H9 (cell line): Measurements from ENCODE around the gene RRBP1. TPM values are rescaled to one million over a fixed set of nuclear protein-coding genes. Genes with fewer than 3 reads are reported as not detected.

ENCODE experiments used
- DNase-seq: peaks from one replicate; pipeline ENCODE4 v3.0.0-alpha.2; 2017
- H2AFZ ChIP-seq: one replicate; pipeline ENCODE4 v1.6.1; 2013; ENCODE audit warnings: mild to moderate bottlenecking, low read length, control low read depth, moderate library complexity
- H2AK5ac ChIP-seq: 2 replicates; pipeline ENCODE4 v1.6.1; 2013; ENCODE audit warnings: low read length, control low read depth, mixed read lengths; ENCODE audit not compliant: insufficient read length
- H2BK120ac ChIP-seq: one replicate; pipeline ENCODE4 v1.6.1; 2013; ENCODE audit warnings: low read depth, mild to moderate bottlenecking, low read length, control low read depth, inconsistent platforms; ENCODE audit not compliant: poor library complexity, severe bottlenecking
- H2BK12ac ChIP-seq: 2 replicates; pipeline ENCODE4 v1.6.1; 2013; ENCODE audit warnings: low read length, control low read depth, mixed read lengths, low read depth; ENCODE audit not compliant: insufficient read length
- H2BK15ac ChIP-seq: 2 replicates; pipeline ENCODE4 v1.6.1; 2013; ENCODE audit warnings: low read depth, low read length, control low read depth
- H2BK20ac ChIP-seq: one replicate; pipeline ENCODE4 v1.6.1; 2013; ENCODE audit warnings: low read depth, mild to moderate bottlenecking, low read length, control low read depth, inconsistent platforms; ENCODE audit not compliant: poor library complexity, severe bottlenecking
- H2BK5ac ChIP-seq: 2 replicates; pipeline ENCODE4 v1.6.1; 2013; ENCODE audit warnings: low read length, control low read depth, mixed read lengths; ENCODE audit not compliant: insufficient read length
- H3K14ac ChIP-seq: 2 replicates; pipeline ENCODE4 v1.6.1; 2013; ENCODE audit warnings: low read length, control low read depth; ENCODE audit not compliant: insufficient read depth
- H3K18ac ChIP-seq: 2 replicates; pipeline ENCODE4 v1.6.1; 2013; ENCODE audit warnings: low read depth, mild to moderate bottlenecking, mixed read lengths, low read length, control low read depth; ENCODE audit not compliant: insufficient read length
- H3K23ac ChIP-seq: 2 replicates; pipeline ENCODE4 v1.6.1; 2013; ENCODE audit warnings: low read length, control low read depth, mixed read lengths, low read depth; ENCODE audit not compliant: insufficient read length
- H3K23me2 ChIP-seq: 2 replicates; pipeline ENCODE4 v1.6.1; 2013; ENCODE audit warnings: low read depth, mild to moderate bottlenecking, mixed read lengths, low read length, control low read depth; ENCODE audit not compliant: insufficient read length, poor library complexity, severe bottlenecking
- H3K27ac ChIP-seq: 2 replicates; pipeline ENCODE4 v1.5.1; 2013; ENCODE audit warnings: low read length, control low read depth, mixed read lengths, low read depth; ENCODE audit not compliant: insufficient read length
- H3K27me3 ChIP-seq: 2 replicates; pipeline ENCODE4 v1.6.1; 2013; ENCODE audit warnings: low read length, control low read depth, inconsistent platforms; ENCODE audit not compliant: insufficient read depth
- H3K4ac ChIP-seq: 2 replicates; pipeline ENCODE4 v1.6.1; 2013; ENCODE audit warnings: low read depth, mild to moderate bottlenecking, control low read depth, inconsistent platforms, low read length, moderate library complexity
- H3K4me1 ChIP-seq: 2 replicates; pipeline ENCODE4 v1.6.1; 2013; ENCODE audit warnings: low read length, control low read depth, inconsistent platforms; ENCODE audit not compliant: insufficient read depth
- H3K4me2 ChIP-seq: 2 replicates; pipeline ENCODE4 v1.6.1; 2013; ENCODE audit warnings: low read length, control low read depth, mixed read lengths; ENCODE audit not compliant: insufficient read length, insufficient read depth
- H3K56ac ChIP-seq: 2 replicates; pipeline ENCODE4 v1.6.1; 2013; ENCODE audit warnings: low read depth, mild to moderate bottlenecking, mixed read lengths, low read length, control low read depth; ENCODE audit not compliant: insufficient read length
- H3K79me1 ChIP-seq: 2 replicates; pipeline ENCODE4 v1.6.1; 2013; ENCODE audit warnings: low read depth, mild to moderate bottlenecking, moderate library complexity, low read length, control low read depth, inconsistent platforms; ENCODE audit not compliant: insufficient read depth, poor library complexity, severe bottlenecking
- H3K79me2 ChIP-seq: 2 replicates; pipeline ENCODE4 v1.6.1; 2013; ENCODE audit warnings: low read length, control low read depth, inconsistent platforms; ENCODE audit not compliant: insufficient read depth
- H3K9ac ChIP-seq: 2 replicates; pipeline ENCODE4 v1.6.1; 2013; ENCODE audit warnings: low read length, control low read depth, mixed read lengths; ENCODE audit not compliant: insufficient read length; ENCODE audit errors: extremely low read depth
- H3K9me3 ChIP-seq: one replicate; pipeline ENCODE4 v1.6.1; 2013; ENCODE audit warnings: low read depth, low read length, inconsistent platforms; ENCODE audit not compliant: control insufficient read depth
- H3T11ph ChIP-seq: one replicate; pipeline ENCODE4 v1.6.1; 2013; ENCODE audit warnings: mild to moderate bottlenecking, low read length, control low read depth, inconsistent platforms
- H4K20me1 ChIP-seq: one replicate; pipeline ENCODE4 v1.6.1; 2013; ENCODE audit not compliant: control insufficient read depth, insufficient read length, insufficient read depth
- H4K5ac ChIP-seq: 2 replicates; pipeline ENCODE4 v1.6.1; 2013; ENCODE audit warnings: low read depth, mild to moderate bottlenecking, mixed read lengths, low read length, control low read depth; ENCODE audit not compliant: insufficient read length
- H4K8ac ChIP-seq: replicated peaks from 2 replicates; pipeline ENCODE4 v1.6.1; 2013; ENCODE audit warnings: low read length, control low read depth, mixed read lengths, low read depth; ENCODE audit not compliant: insufficient read length
- H4K91ac ChIP-seq: 2 replicates; pipeline ENCODE4 v1.6.1; 2013; ENCODE audit warnings: low read depth, mild to moderate bottlenecking, moderate library complexity, mixed read lengths, low read length, control low read depth; ENCODE audit not compliant: insufficient read length
- H3K27ac Mint-ChIP-seq, 3 experiments: 2 replicates in 2 of 3; 3 replicates in 1 of 3; pipeline ENCODE4 v1.8.0; 2020 to 2021; ENCODE audit warnings: mixed read lengths in 3 of 3, mild to moderate bottlenecking in 1 of 3, moderate library complexity in 1 of 3
- H3K27me3 Mint-ChIP-seq: 2 replicates; pipeline ENCODE4 v1.8.0; 2021; ENCODE audit warnings: low read depth, mild to moderate bottlenecking, moderate library complexity, mixed read lengths
- H3K36me3 Mint-ChIP-seq, 3 experiments: 2 replicates in 2 of 3; 3 replicates in 1 of 3; pipeline ENCODE4 v1.8.0; 2020 to 2021; ENCODE audit warnings: low read depth in 3 of 3, mixed read lengths in 3 of 3; ENCODE audit not compliant: insufficient read depth in 1 of 3
- H3K4me1 Mint-ChIP-seq, 2 experiments: 2 replicates each; pipeline ENCODE4 v1.8.0; 2020; ENCODE audit warnings: mixed read lengths in 2 of 2
- H3K4me3 Mint-ChIP-seq, 2 experiments: 2 replicates in 1 of 2; 3 replicates in 1 of 2; pipeline ENCODE4 v1.8.0; 2020 to 2021; ENCODE audit warnings: mild to moderate bottlenecking in 2 of 2, mixed read lengths in 2 of 2, moderate library complexity in 1 of 2
- H3K9me3 Mint-ChIP-seq, 2 experiments: 2 replicates in 1 of 2; 3 replicates in 1 of 2; pipeline ENCODE4 v1.8.0; 2020; ENCODE audit warnings: mild to moderate bottlenecking in 2 of 2, mixed read lengths in 2 of 2, moderate library complexity in 1 of 2
- CTCF ChIP-seq: fragments of 200-600 bp; sonication (generic); conservative IDR thresholded peaks from 3 replicates; pipeline ENCODE4 v1.8.0; 2021; ENCODE audit warnings: antibody characterized with exemption, mild to moderate bottlenecking
- WGBS: extraction: QIAGEN DNeasy Blood & Tissue Kit; methylation state at CpG from one replicate; pipeline ENCODE4 v1.1.7; 2013; ENCODE audit warnings: missing lambda C conversion rate, low lambda C conversion rate, mixed read lengths; ENCODE audit not compliant: insufficient read length; ENCODE audit errors: extremely low coverage; 5-methylcytosine and 5-hydroxymethylcytosine counted together
- total RNA-seq: library from RNA; stranded (reverse); gene quantifications from 2 replicates; pipeline ENCODE4 v1.2.1, GENCODE V29; 2021

Gene RRBP1
- total RNA-seq, 1 experiment from 2014 or later = 97.8 TPM

GRCh38 chr20:17644451-17644850 is 37.6 kb downstream of the RRBP1 start:
- peak overlapping the region in 2 of 3 experiments; percentile 80 to 86; a peak in 2 of 7 replicates for H3K27ac Mint-ChIP-seq
- Histone ChIP-seq H4K5ac (no peak overlapping the region), H3K27me3 (no peaks in the 10 kb centered on the region), H3K14ac (no peak overlapping the region; the same call in 1 of the 2 replicates), H3K4ac (no peak overlapping the region), H2AK5ac (no peak overlapping the region), H3K9ac (no peak overlapping the region), H4K91ac (no peak overlapping the region), H4K8ac (no peak overlapping the region), H2AFZ (no peak overlapping the region), H3K23me2 (no peaks in the 10 kb centered on the region), H3K4me1 (no peaks in the 10 kb centered on the region), H3K79me2 (peaks cover 14% of the 10 kb centered on the region; the same call in 1 of the 2 replicates), H4K20me1 (no peaks in the 10 kb centered on the region), H2BK15ac (no peak overlapping the region), H3K56ac (no peak overlapping the region), H3K23ac (no peak overlapping the region), H2BK12ac (no peak overlapping the region), H3K79me1 (peaks cover 7% of the 10 kb centered on the region), H3K9me3 (no peaks in the 10 kb centered on the region), H3T11ph (no peak overlapping the region), H3K27ac (no peak overlapping the region), H2BK120ac (no peak overlapping the region), H3K18ac (no peak overlapping the region), H3K4me2 (no peak overlapping the region), H2BK5ac (no peak overlapping the region), H2BK20ac (no peak overlapping the region)
- 100% methylated on average over 1 of the region's 13 CpGs for WGBS
- no peak for DNase-seq
- no peaks in the 10 kb centered on the region for H3K9me3 Mint-ChIP-seq
- no peaks in the 10 kb centered on the region for H3K27me3 Mint-ChIP-seq
- no peak for TF ChIP-seq CTCF
- peaks cover 17 to 41% of the 10 kb centered on the region in 2 experiments for H3K4me1 Mint-ChIP-seq
- H3K4me3 Mint-ChIP-seq = no peak overlapping the region
- H3K36me3 Mint-ChIP-seq = peaks cover 9 to 16% (median 12%) of the 10 kb centered on the region in 3 experiments; a peak in 6 of 7 replicates
